GM18508 (cell line): ENCODE results near the gene C15orf62.

Source experiments
- ATAC-seq: cut with Tn5 transposase; IDR thresholded peaks from one replicate; pipeline ENCODE4 v1.9.1; 2021; ENCODE audit warnings: moderate number of reproducible peaks; ENCODE audit not compliant: insufficient read depth, unreplicated experiment

Gene C15orf62

DNA sequence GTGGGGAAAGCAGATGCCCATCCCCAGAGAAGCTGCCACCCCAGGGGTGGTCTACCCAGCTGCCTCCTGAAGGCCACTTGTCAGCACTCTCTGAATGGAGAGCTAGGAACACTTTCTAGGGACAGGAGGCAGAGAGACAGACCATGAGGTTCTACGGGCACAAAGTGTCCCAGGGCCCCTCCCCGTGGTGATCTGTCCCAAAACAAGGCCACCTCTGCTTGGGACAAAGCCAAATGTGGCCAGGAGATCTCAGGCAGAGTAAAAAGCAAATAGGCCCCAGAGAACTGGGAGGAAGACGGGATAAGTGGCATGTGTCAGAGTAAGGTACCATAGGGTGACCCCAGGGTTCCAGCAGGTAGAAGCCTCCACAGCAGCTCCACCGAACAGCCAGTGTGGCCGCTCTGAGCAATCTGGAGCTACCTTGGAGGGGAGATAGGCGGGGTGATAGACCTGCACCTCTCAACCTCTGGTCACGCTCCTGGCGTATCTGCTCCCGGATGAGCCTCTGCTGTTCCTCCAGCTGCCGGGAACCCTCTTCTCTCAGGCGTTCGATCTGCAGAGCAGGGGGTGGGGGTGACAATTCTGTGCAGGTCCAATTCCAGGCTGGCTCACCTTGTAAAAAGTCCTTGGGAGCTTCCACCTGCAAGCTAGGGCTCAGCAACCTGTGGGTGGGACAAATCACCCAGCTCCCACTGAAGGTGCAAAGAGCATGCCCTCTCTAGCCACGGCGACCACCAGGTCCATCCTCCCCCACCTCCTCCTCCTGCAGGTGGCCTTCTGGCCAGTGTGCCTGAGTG lies 6.2 kb downstream of the C15orf62 start:
- ATAC-seq = no peak

DNA sequence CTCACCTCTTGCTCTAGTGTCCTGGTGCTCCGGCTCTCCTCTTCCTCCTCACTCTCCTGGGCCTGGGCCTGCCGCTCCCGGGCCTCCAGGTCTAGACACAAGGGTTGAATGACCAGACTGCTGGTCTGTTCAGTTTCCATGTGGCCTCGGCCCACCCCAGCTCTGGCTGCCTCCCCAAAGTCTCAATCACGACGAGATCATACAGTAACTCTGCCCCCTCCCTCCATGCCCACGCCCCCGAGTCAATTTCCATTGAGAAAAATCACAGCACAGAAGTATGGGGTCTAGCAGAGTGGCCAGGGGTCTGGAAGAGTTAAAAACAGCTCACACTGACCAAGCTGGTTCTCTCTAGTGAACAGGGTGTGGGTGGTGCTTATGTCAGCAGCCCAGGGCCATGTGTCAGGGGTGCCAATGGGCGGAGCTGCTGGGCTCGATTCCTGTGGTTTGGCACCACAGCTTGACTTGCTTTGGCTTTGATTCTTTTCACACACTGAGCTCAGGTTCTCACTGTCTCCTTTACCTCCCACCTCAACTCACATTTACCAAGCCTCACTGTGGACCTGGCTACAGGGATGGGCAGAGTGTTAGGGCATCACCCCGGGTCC lies 6.9 kb downstream of the C15orf62 start:
- no peak for ATAC-seq

- ATAC-seq = no peak
These were observed 12.9 kb downstream of the C15orf62 start for GRCh38 chr15:40782609-40783227.

GRCh38 chr15:40785164-40785563 lies 15.4 kb downstream of the C15orf62 start:
- ATAC-seq = no peak

DNA sequence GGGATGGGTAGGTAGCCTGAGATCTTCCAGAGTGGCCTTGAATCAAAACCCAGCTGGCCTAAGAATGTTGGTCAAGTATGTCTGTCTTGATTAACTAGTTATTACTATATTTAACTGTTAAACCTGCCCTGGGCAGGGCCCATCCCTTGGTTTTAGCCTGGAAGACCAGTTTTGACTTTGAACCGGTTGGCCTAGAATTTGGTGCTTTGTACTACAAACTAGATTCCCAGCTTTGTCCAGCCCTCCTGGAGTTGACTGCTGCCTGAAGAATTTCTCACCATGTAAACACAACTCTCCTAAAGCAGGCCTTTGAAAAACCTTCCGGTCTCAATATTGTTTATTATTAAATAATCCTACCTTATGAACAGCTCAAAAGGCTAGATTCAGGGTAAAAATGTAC lies 16.0 kb downstream of the C15orf62 start:
- ATAC-seq = no peak

DNA sequence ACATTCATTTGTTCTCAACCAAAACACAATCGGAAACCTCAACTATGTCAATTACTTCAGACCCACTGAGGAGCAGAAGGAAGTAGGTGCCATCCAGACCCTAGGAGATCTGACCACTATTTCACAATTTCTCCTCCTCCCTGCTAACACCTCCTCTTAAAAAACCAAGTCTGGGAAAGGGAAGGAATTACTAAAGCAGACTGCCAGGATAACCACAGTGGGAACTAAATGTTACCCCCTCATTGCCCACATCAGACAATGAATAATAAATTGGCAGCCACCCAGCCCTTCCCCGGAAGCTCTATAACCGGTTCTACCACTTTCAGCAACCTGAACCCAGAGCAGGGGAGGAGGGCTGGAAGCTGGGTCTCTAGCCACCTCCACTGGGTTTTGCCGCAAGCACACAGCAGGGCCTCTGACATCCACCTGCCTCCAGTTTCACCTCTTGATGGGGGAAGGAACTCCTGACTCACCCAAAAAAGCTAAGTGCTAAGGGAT lies 17.6 kb downstream of the C15orf62 start:
- no peak for ATAC-seq

- ATAC-seq = no peak
These were observed 18.2 kb downstream of the C15orf62 start for GRCh38 chr15:40787991-40788390.

- no peak for ATAC-seq
These were observed 19.3 kb downstream of the C15orf62 start for GRCh38 chr15:40789119-40789518.

DNA sequence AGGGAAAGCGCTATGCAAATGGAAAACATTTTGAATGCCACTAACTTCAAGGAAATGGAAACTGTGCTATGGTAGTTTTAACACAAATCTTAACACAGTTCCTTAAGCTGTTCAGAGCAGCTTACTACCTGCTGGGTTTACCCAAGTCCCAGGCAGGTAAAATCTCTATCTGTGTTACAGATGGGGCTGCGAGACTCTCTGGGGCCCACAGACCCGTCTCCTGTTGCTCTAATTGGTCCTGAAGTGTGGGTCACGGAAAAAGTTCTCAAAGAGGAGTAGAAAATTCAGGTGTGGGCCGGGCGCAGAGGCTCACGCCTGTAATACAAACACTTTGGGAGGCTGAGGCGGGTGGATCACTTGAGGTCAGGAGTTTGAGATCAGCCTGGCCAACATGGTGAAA lies 20.2 kb downstream of the C15orf62 start:
- ATAC-seq = no peak

- ATAC-seq = no peak
These were observed 20.9 kb downstream of the C15orf62 start for GRCh38 chr15:40790718-40791117.

DNA sequence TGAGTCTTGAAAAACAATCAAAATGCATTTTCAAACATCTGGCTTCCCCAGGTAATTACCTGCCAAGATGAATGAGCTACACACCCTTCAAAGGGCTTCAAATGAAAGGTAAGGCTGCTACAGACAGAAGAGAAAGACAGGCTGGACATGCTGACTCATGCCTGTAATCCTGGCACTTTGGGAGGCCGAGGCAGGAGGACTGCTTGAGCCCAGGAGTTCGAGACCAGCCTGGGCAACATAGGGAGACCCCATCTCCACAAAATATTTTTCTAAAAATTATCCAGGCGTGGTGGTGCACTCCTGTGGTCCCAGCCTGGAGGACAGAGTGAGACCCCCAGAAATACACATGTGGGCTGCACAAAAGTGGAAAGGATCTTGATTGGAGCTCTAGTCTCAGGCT lies 22.6 kb downstream of the C15orf62 start:
- ATAC-seq = no peak

DNA sequence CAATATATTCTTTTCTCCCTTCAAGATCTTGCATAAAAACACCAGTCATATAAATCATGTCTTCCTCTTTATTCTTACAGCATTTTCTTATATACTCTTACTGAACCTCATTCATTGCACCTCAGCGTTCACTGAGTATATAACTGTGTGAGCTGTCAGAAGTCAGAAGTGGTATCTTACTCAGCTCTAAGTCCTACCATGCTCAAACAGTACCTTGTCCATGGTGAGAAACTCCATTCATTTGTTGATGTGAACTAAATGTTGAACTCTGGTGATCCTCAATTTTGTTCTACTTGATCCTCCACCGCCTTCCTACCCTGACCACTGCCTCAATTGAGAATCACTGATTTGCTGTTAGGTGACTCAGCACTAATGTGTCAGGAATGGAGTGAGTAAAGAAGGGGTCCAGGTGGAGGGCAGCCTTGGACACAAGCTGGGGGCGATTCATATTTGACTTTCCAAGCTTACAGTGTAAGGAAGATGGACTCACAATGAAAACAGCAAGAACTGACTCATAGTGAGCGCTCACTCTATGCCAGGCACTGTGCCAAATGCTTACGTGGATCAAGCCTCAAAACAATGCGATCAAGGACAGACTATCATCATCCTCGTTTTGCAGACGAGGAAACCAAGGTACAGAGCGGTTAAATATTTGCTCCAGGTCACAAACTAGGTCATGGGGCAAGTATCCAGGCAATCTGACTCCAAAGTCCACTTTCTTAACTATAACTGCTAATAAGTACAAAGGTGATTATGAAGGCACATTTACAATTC lies 23.6 kb downstream of the C15orf62 start:
- no peak for ATAC-seq

GRCh38 chr15:40796041-40796440 lies 26.3 kb downstream of the C15orf62 start:
- ATAC-seq = no peak

DNA sequence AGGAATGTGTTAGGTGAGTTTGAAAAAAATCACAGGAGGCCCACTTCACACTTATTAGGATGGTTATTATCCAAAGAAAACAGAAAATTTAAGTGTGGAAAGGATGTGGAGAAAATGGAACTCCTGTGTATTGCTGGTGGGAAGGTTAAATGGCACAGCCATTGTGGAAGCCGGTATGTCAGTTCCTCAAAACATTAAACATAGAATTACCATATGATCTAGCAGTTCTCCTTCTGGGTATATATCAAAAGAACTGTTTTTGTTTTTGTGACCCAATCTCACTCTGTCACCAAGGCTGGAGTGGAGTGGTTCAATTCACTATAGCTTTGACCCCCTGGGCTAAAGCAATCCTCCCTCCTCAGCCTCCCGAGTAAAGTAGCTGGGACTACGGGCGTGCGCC lies 26.7 kb downstream of the C15orf62 start:
- no peak for ATAC-seq

- ATAC-seq = no peak
These were observed 29.7 kb downstream of the C15orf62 start for GRCh38 chr15:40799523-40799922.

- ATAC-seq = no peak
These were observed 33.3 kb downstream of the C15orf62 start for GRCh38 chr15:40803076-40803475.

GRCh38 chr15:40803688-40804087 lies 33.9 kb downstream of the C15orf62 start:
- ATAC-seq = no peak

- no peak for ATAC-seq
These were observed 36.9 kb downstream of the C15orf62 start for GRCh38 chr15:40806672-40807027.

DNA sequence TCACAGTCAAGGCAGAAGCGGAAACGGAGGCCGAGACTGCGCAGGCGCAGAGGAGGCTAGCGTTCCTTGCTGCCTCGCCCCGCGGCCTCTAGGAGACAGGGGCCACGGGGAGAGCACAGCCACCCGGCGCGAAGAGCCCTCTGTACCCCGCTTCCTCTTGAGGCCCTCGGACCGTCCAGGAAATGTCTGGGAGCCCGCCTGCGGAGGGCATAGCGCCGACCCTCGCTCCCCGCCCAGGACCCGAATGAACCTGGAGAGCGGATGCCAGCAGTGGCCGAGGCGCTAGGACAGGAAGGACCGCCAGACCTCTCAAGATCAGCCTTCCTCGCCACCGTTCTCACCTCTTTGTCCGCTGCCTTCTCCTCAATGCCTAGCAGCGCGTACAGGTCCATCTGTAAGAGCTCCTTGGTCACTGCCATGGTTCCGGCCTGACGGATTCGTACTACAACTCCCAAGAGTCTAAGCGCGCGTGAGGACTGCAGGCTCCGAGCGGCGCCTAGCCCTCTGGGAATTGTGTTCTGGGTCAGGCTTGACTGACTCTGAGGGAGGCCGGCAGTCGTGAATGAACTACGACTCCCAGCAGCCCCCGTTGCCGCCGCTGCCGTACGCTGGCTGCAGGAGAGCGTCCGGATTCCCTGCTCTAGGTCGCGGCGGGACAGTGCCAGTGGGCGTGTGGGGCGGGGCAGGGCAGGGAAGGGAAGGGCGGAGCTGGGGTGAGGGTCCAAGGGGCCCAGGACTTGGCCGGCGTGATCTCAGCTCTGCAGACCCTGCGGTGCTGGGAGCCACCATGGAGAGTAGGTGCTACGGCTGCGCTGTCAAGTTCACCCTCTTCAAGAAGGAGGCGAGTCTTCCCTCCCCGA lies 37.5 kb downstream of the C15orf62 start, which contains the start of the genes DNAJC17 and ZFYVE19:
DNAJC17 (minus strand) TSS at position 446 of the 860 bp plus-strand sequence; CDS start at position 419, 27 bp downstream.
ZFYVE19 (plus strand) TSS at position 62 of the 860 bp plus-strand sequence; CDS start at position 563, 501 bp downstream.
- ATAC-seq = peak; percentile 91
